Fibroblast of lung (primary cell): Measurements from ENCODE around the gene FOXF2. TPM values are rescaled to one million over a fixed set of nuclear protein-coding genes. Genes with fewer than 3 reads are reported as not detected.

ENCODE experiments used
- DNase-seq, 2 donors: peaks; one replicate each; pipeline versions ENCODE4 v3.0.0 to v3.0.0-alpha.2; 2010; ENCODE audit warnings: low read depth in 2 of 2
- H2AFZ ChIP-seq: 2 replicates; pipeline ENCODE4 v1.5.1; 2012; ENCODE audit warnings: low read length, control low read depth, inconsistent platforms
- H3K27ac ChIP-seq: 2 replicates; pipeline ENCODE4 v1.5.1; 2011; ENCODE audit warnings: low read length, control low read depth; ENCODE audit not compliant: insufficient read depth
- H3K27me3 ChIP-seq: 2 replicates; pipeline ENCODE4 v1.5.1; 2011; ENCODE audit warnings: mild to moderate bottlenecking, low read length; ENCODE audit not compliant: control insufficient read depth, insufficient read depth
- H3K36me3 ChIP-seq: 2 replicates; pipeline ENCODE4 v1.5.1; 2011; ENCODE audit warnings: low read length; ENCODE audit not compliant: control insufficient read depth, insufficient read depth
- H3K4me1 ChIP-seq: 2 replicates; pipeline ENCODE4 v1.5.1; 2011; ENCODE audit warnings: low read length; ENCODE audit not compliant: control insufficient read depth, insufficient read depth; ENCODE audit errors: extremely low read depth
- H3K4me2 ChIP-seq: 2 replicates; pipeline ENCODE4 v1.5.1; 2011; ENCODE audit warnings: low read length, control low read depth; ENCODE audit not compliant: insufficient read depth; ENCODE audit errors: extremely low read depth
- H3K4me3 ChIP-seq, 4 experiments: fragments of 200-600 bp in 1 of 4; sonication (generic) in 1 of 4; replicated peaks in 1 of 4; 2 replicates each; pipeline ENCODE4 v1.5.1; 2011 to 2016; ENCODE audit warnings: low read length in 4 of 4, low read depth in 3 of 4, mild to moderate bottlenecking in 3 of 4, control low read depth in 2 of 4, inconsistent platforms in 1 of 4, mixed read lengths in 1 of 4; ENCODE audit not compliant: insufficient read depth in 1 of 4; ENCODE audit errors: control extremely low read depth in 1 of 4
- H3K79me2 ChIP-seq: 2 replicates; pipeline ENCODE4 v1.5.1; 2012; ENCODE audit warnings: mild to moderate bottlenecking, low read length, inconsistent platforms; ENCODE audit not compliant: control insufficient read depth, insufficient read depth
- H3K9ac ChIP-seq: 2 replicates; pipeline ENCODE4 v1.5.1; 2011; ENCODE audit warnings: mild to moderate bottlenecking, low read length, control low read depth; ENCODE audit not compliant: insufficient read depth
- H3K9me3 ChIP-seq: 2 replicates; pipeline ENCODE4 v1.5.1; 2012; ENCODE audit warnings: low read depth, low read length; ENCODE audit not compliant: control insufficient read depth, insufficient read depth
- H4K20me1 ChIP-seq: 2 replicates; pipeline ENCODE4 v1.5.1; 2011; ENCODE audit warnings: low read length; ENCODE audit not compliant: control insufficient read depth, insufficient read depth; ENCODE audit errors: extremely low read depth
- EZH2 ChIP-seq: IDR thresholded peaks from 2 replicates; pipeline ENCODE4 v1.5.1; 2012; ENCODE audit warnings: low read length, control low read depth, mild to moderate bottlenecking; ENCODE audit errors: missing control alignments
- polyA plus RNA-seq, 2 donors: library from polyadenylated mRNA; depleted of rRNA in 1 of 2; stranded (reverse) in 1 of 2; unstranded in 1 of 2; fragments of >200 nt; gene quantifications; 2 replicates each; pipeline ENCODE4 v1.2.1, GENCODE V29; 2011 to 2012; ENCODE audit warnings: missing spikeins in 1 of 2
- total RNA-seq: library from RNA; depleted of rRNA; stranded (reverse); fragments of >200 nt; gene quantifications from 2 replicates; pipeline ENCODE4 v1.2.1, GENCODE V29; 2014
- TF ChIP-seq, protein P1 (sequence below), 2 donors: IDR thresholded peaks in 1 of 2; conservative IDR thresholded peaks in 1 of 2; 1 replicate in 1 of 2; 2 replicates in 1 of 2; pipeline ENCODE4 v1.5.1; 2011 to 2012; ENCODE audit warnings: low read length in 2 of 2, control low read depth in 1 of 2, inconsistent platforms in 1 of 2, low read depth in 1 of 2, mild to moderate bottlenecking in 1 of 2

The FOXF2 gene
- total and polyA plus RNA-seq, 2 donors (not counting 1 experiment from before 2014, with no cell fraction given) = 32.9 to 42.5 TPM

DNA sequence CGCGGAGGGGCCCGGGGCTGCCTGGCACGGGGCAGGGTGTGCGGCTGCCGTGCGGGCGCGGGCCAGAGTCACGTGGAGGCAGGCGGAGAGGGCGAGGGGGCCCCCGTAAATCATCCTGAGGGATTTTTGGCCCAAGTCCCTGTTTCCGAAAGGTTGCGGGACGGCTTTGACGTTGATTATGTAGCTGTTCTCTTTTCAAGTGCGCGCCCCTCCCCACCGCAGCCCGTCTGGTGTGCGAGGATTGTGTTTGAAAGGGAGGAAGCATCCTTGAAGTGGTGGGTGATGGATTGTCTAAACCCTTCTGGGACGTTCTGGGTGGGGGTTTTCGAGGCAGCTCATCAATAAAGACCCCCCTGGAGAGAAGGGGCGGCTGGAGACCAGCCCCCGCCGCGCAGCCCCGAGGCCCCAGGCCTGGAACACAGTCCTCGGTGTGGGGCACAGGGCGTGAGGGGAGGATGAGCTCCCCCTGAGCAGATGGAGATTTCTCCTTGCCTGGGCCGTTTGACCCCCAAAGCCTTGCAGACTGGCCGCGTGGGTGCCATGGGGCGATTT, 7.0 kb upstream of the FOXF2 start:
- Histone ChIP-seq H3K4me3 (peak overlapping the region in 2 of 4 experiments; percentile 18 to 99), H3K79me2 (peaks cover 32% of the 10 kb centered on the region), H3K27ac (peak overlapping the region; percentile 85), H3K27me3 (no peaks in the 10 kb centered on the region), H3K36me3 (no peaks in the 10 kb centered on the region), H3K9me3 (no peaks in the 10 kb centered on the region), H3K9ac (peak overlapping the region; percentile 55), H4K20me1 (no peaks in the 10 kb centered on the region), H3K4me2 (peak overlapping the region; percentile 83), H2AFZ (peak overlapping the region; percentile 24), H3K4me1 (peaks cover 16% of the 10 kb centered on the region)
- TF ChIP-seq, protein P1, sequence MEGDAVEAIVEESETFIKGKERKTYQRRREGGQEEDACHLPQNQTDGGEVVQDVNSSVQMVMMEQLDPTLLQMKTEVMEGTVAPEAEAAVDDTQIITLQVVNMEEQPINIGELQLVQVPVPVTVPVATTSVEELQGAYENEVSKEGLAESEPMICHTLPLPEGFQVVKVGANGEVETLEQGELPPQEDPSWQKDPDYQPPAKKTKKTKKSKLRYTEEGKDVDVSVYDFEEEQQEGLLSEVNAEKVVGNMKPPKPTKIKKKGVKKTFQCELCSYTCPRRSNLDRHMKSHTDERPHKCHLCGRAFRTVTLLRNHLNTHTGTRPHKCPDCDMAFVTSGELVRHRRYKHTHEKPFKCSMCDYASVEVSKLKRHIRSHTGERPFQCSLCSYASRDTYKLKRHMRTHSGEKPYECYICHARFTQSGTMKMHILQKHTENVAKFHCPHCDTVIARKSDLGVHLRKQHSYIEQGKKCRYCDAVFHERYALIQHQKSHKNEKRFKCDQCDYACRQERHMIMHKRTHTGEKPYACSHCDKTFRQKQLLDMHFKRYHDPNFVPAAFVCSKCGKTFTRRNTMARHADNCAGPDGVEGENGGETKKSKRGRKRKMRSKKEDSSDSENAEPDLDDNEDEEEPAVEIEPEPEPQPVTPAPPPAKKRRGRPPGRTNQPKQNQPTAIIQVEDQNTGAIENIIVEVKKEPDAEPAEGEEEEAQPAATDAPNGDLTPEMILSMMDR (conservative IDR thresholded peaks at IDR 0.05 in 1 of 2, IDR thresholded peaks at IDR 0.05 in 1 of 2; ENCODE audit: low read depth in 1 of 2, low read length in 2 of 2) = no peak
- no peak for TF ChIP-seq EZH2
- DNase-seq = peak in 1 of 2 donors; percentile 84

DNA sequence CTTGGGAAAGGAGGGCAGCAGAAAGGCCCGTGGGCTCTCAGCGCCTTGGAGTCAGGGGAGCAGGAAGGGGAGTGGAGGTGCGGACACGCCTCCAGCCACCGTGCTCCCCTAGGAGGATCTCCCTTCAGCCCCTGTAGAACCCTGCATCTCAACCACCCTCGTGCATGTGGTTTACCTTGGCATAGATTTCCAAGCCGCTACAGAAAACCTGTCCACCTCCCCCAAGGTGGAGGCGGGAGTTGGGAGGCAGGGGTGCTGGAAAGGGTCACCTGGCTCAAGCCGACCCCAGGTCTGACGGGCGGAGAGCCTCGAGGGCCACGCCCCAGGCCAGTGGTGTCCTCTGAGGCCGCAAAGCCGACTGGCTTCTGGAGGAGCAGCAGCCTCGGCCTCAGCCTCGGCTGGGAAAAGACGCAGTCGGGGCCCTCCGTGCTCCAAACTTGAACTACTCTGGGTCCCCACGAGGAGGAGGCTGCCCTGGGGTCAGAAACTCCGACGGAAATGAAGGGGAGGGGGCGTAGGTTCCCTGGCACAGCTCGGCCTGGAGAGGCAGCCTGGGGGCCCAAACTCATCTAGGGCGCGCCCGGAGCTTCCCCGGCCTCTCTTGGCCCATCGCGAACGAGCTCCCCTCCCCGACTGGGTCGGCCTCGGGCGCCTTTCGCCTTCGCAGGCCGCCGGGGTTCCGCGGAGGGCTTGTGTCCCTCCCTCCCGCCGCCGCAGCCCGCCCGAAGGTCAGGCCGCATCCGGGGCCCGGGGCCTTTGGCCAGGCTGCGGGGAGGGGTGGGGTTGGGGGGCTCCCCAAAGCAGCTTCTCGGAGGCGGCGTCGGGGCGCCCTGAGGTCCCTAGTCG, 6.3 kb upstream of the FOXF2 start:
- Histone ChIP-seq H3K4me3 (peak overlapping the region in 2 of 4 experiments; percentile 21 to 99), H3K9ac (peak overlapping the region; percentile 63), H3K36me3 (no peaks in the 10 kb centered on the region), H4K20me1 (no peaks in the 10 kb centered on the region), H3K27me3 (no peaks in the 10 kb centered on the region), H3K4me1 (peaks cover 16% of the 10 kb centered on the region), H3K27ac (peak overlapping the region; percentile 85), H3K79me2 (peaks cover 38% of the 10 kb centered on the region), H2AFZ (peak overlapping the region; percentile 24), H3K4me2 (peak overlapping the region; percentile 83), H3K9me3 (no peaks in the 10 kb centered on the region)
- DNase-seq = peak in 1 of 2 donors; percentile 43
- no peak for TF ChIP-seq EZH2
- TF ChIP-seq, protein P1 (conservative IDR thresholded peaks at IDR 0.05 in 1 of 2, IDR thresholded peaks at IDR 0.05 in 1 of 2; ENCODE audit: low read depth in 1 of 2, low read length in 2 of 2) = no peak

DNA sequence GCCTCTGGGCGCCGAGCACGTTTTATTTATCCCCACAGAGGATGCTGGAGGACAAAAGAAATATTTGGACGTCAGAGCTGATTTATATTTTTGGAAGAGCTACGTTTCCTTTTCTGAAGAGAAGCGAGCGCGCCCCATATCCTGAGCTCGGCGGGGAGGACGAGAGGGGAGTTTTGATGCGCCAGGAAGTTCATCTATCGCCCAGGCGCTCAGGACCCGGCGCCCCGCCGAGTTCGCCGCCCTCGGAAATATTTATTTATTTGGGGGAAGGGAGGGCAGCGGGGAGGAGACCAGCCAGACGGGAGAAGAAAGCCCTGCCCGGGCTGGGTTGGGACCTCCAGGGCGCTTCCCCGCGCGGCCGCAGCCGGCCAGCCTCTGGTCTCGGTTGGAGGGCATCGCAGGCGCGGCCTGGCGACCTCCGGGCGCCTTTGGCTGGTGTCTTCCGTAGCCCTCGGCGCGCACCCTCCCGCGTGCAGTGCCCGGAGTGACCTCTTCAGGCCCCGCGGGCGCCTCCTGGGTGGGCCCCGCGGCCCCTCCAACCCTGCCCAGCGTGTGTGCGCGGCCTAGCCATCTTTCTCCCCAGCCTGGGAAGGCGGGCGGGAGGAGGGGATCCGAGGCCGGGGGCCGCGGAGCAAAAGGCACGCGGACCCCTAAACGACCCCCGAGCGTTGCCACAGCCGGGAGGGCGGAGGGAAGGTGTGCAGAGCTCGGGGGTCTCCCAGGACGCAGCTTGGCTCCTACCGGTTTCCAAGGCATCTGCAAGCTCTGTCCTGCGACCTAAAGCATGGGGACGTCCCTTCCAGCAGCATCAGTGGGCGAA, 5.4 kb upstream of the FOXF2 start:
- H3K4me2 ChIP-seq = peak overlapping the region; percentile 77
- H3K9me3 ChIP-seq = no peaks in the 10 kb centered on the region
- H4K20me1 ChIP-seq = no peaks in the 10 kb centered on the region
- H3K79me2 ChIP-seq = peaks cover 47% of the 10 kb centered on the region
- TF ChIP-seq, protein P1 (conservative IDR thresholded peaks at IDR 0.05 in 1 of 2, IDR thresholded peaks at IDR 0.05 in 1 of 2; ENCODE audit: low read depth in 1 of 2, low read length in 2 of 2) = no peak
- no peak for TF ChIP-seq EZH2
- DNase-seq = peak in 1 of 2 donors; percentile 72
- H2AFZ ChIP-seq = no peak overlapping the region
- H3K27ac ChIP-seq = peak overlapping the region; percentile 85
- peaks cover 16% of the 10 kb centered on the region for H3K4me1 ChIP-seq
- peak overlapping the region in 3 of 4 experiments; percentile 2 to 99 (median 21) for H3K4me3 ChIP-seq
- H3K36me3 ChIP-seq = no peaks in the 10 kb centered on the region
- peak overlapping the region; percentile 63 for H3K9ac ChIP-seq
- H3K27me3 ChIP-seq = no peaks in the 10 kb centered on the region
